ENCODE measurements around the gene CACNG1. TPM values are rescaled to one million over a fixed set of nuclear protein-coding genes. Genes with fewer than 3 reads are reported as not detected.
"Not testable (repeated sequence)": the region's sequence is repeated elsewhere in the genome, so short reads cannot be mapped to it uniquely, and the experiment has no call there.

Gene CACNG1
- polyA plus RNA-seq, 1 of the 3 experiments (the other 2 are of a cell fraction): not detected

GRCh38 chr17:67098006-67098405, 53.7 kb downstream of the CACNG1 start:
- H3K9ac ChIP-seq: no peak overlapping the region
- H4K20me1 ChIP-seq (ENCODE audit: insufficient read depth): no peaks in the 10 kb centered on the region
- no peaks in the 10 kb centered on the region for H3K9me2 ChIP-seq
- ChIA-PET POLR2A (interaction anchor here (0.6 kb wide), 1 partner anchor 9 kb away, joined by 4 read pairs; no protein-coding TSS in a partner anchor), CTCF (interaction anchor here (1.2 to 2.0 kb wide), 3 partner anchors 9 to 370 kb away, joined by 4 to 5 read pairs (median 5); no protein-coding TSS in a partner anchor)
- H2AFZ ChIP-seq (ENCODE audit: low read depth): no peak overlapping the region
- peaks cover 4% of the 10 kb centered on the region in 2 experiments; a peak in 3 of 4 replicates for H3K4me1 ChIP-seq (ENCODE audit: control insufficient read depth in 1 of 2, insufficient read depth in 2 of 2, low read depth in 1 of 2, low read length in 1 of 2)
- DNase-seq: no peak
- no peak overlapping the region for H3K4me2 ChIP-seq
- no peak for TF ChIP-seq USF2 (IDR thresholded peaks at IDR 0.05; ENCODE audit: borderline replicate concordance, low read depth, low read length)
- TF ChIP-seq MAX (IDR thresholded peaks at IDR 0.05; ENCODE audit: low read depth): no peak
- TF ChIP-seq CHD2 (IDR thresholded peaks at IDR 0.05; ENCODE audit: low read length, partially characterized antibody): no peak
- no peak for TF ChIP-seq NFIC (IDR thresholded peaks at IDR 0.05; ENCODE audit: borderline replicate concordance)
- no peak for TF ChIP-seq CTCF (IDR thresholded peaks at IDR 0.05)
- TF ChIP-seq FOSL2 (IDR thresholded peaks at IDR 0.05; ENCODE audit: borderline replicate concordance, low read depth): no peak
- TF ChIP-seq SMC3 (IDR thresholded peaks at IDR 0.05; ENCODE audit: low read depth, low read length): no peak
- TF ChIP-seq GATA2 (CRISPR knock-in tag; IDR thresholded peaks at IDR 0.05): no peak
- no peak for TF ChIP-seq MEF2A (IDR thresholded peaks at IDR 0.05; ENCODE audit: borderline replicate concordance, low read depth)
- no peak for TF ChIP-seq EZH2phosphoT487 (IDR thresholded peaks at IDR 0.05; ENCODE audit: borderline replicate concordance, low read depth)
- no peak for TF ChIP-seq PBX3 (IDR thresholded peaks at IDR 0.05)
- TF ChIP-seq NRF1 (IDR thresholded peaks at IDR 0.05; ENCODE audit: low read depth, low read length): no peak
- TF ChIP-seq MXI1 (IDR thresholded peaks at IDR 0.05; ENCODE audit: low read depth, low read length): no peak
- no peak for TF ChIP-seq RXRA (IDR thresholded peaks at IDR 0.05; ENCODE audit: borderline replicate concordance, low read depth)
- TF ChIP-seq FOXJ3 (CRISPR knock-in tag; IDR thresholded peaks at IDR 0.05): no peak
- TF ChIP-seq TEAD4 (IDR thresholded peaks at IDR 0.05; ENCODE audit: borderline replicate concordance, insufficient read depth): no peak
- 89% methylated on average over 1 of the region's 1 CpG for WGBS (ENCODE audit: low lambda C conversion rate)
- H3K4me3 ChIP-seq (ENCODE audit: low read depth in 2 of 2, low read length in 1 of 2): no peak overlapping the region
- peaks cover 48% of the 10 kb centered on the region for H3K79me2 ChIP-seq (ENCODE audit: insufficient read depth)
- peaks cover 0 to 20% of the 10 kb centered on the region in 2 experiments for H3K36me3 ChIP-seq (replicated peaks in 1 of 2; ENCODE audit: control insufficient read depth in 1 of 2, insufficient read depth in 2 of 2, low read length in 1 of 2)
- H3K27me3 ChIP-seq (ENCODE audit: insufficient read depth): no peaks in the 10 kb centered on the region
- H3F3A ChIP-seq (replicated peaks; ENCODE audit: insufficient read depth): peaks cover 5% of the 10 kb centered on the region
- no peaks in the 10 kb centered on the region for H3K9me3 ChIP-seq
- no peak overlapping the region for H3K27ac ChIP-seq (ENCODE audit: low read depth in 2 of 2, low read length in 1 of 2)

GRCh38 chr17:67104641-67105040, 60.3 kb downstream of the CACNG1 start:
- CTCF ChIA-PET: interaction anchor here (1.3 kb wide), 1 partner anchor 8 kb away, joined by 4 read pairs; no protein-coding TSS in a partner anchor
- H3K9me2 ChIP-seq; H3K4me1 ChIP-seq (ENCODE audit: control insufficient read depth in 1 of 2, insufficient read depth in 2 of 2, low read depth in 1 of 2, low read length in 1 of 2); H3K4me3 ChIP-seq (ENCODE audit: low read depth in 2 of 2, low read length in 1 of 2); POLR2A ChIA-PET; DNase-seq; H2AFZ ChIP-seq (ENCODE audit: low read depth); H3K9ac ChIP-seq; H3K4me2 ChIP-seq; H3K27ac ChIP-seq (ENCODE audit: low read depth in 2 of 2, low read length in 1 of 2); H3K9me3 ChIP-seq; H4K20me1 ChIP-seq (ENCODE audit: insufficient read depth); H3K27me3 ChIP-seq (ENCODE audit: insufficient read depth): not testable (repeated sequence)
- Histone ChIP-seq H3F3A (replicated peaks; ENCODE audit: insufficient read depth) (peaks cover 12% of the 10 kb centered on the region), H3K79me2 (ENCODE audit: insufficient read depth) (peaks cover 29% of the 10 kb centered on the region), H3K36me3 (replicated peaks in 1 of 2; ENCODE audit: control insufficient read depth in 1 of 2, insufficient read depth in 2 of 2, low read length in 1 of 2) (peaks cover 35 to 55% of the 10 kb centered on the region in 2 experiments)
- WGBS (ENCODE audit: low lambda C conversion rate): 96% methylated on average over 7 of the region's 7 CpGs
